H9 (cell line): Measurements from ENCODE around the gene ERRFI1. TPM values are rescaled to one million over a fixed set of nuclear protein-coding genes. Genes with fewer than 3 reads are reported as not detected.

ENCODE experiments used
- DNase-seq: peaks from one replicate; pipeline ENCODE4 v3.0.0-alpha.2; 2017
- H2AFZ ChIP-seq: one replicate; pipeline ENCODE4 v1.6.1; 2013; ENCODE audit warnings: mild to moderate bottlenecking, low read length, control low read depth, moderate library complexity
- H2AK5ac ChIP-seq: 2 replicates; pipeline ENCODE4 v1.6.1; 2013; ENCODE audit warnings: low read length, control low read depth, mixed read lengths; ENCODE audit not compliant: insufficient read length
- H2BK120ac ChIP-seq: one replicate; pipeline ENCODE4 v1.6.1; 2013; ENCODE audit warnings: low read depth, mild to moderate bottlenecking, low read length, control low read depth, inconsistent platforms; ENCODE audit not compliant: poor library complexity, severe bottlenecking
- H2BK12ac ChIP-seq: 2 replicates; pipeline ENCODE4 v1.6.1; 2013; ENCODE audit warnings: low read length, control low read depth, mixed read lengths, low read depth; ENCODE audit not compliant: insufficient read length
- H2BK15ac ChIP-seq: 2 replicates; pipeline ENCODE4 v1.6.1; 2013; ENCODE audit warnings: low read depth, low read length, control low read depth
- H2BK20ac ChIP-seq: one replicate; pipeline ENCODE4 v1.6.1; 2013; ENCODE audit warnings: low read depth, mild to moderate bottlenecking, low read length, control low read depth, inconsistent platforms; ENCODE audit not compliant: poor library complexity, severe bottlenecking
- H2BK5ac ChIP-seq: 2 replicates; pipeline ENCODE4 v1.6.1; 2013; ENCODE audit warnings: low read length, control low read depth, mixed read lengths; ENCODE audit not compliant: insufficient read length
- H3K14ac ChIP-seq: 2 replicates; pipeline ENCODE4 v1.6.1; 2013; ENCODE audit warnings: low read length, control low read depth; ENCODE audit not compliant: insufficient read depth
- H3K18ac ChIP-seq: 2 replicates; pipeline ENCODE4 v1.6.1; 2013; ENCODE audit warnings: low read depth, mild to moderate bottlenecking, mixed read lengths, low read length, control low read depth; ENCODE audit not compliant: insufficient read length
- H3K23ac ChIP-seq: 2 replicates; pipeline ENCODE4 v1.6.1; 2013; ENCODE audit warnings: low read length, control low read depth, mixed read lengths, low read depth; ENCODE audit not compliant: insufficient read length
- H3K23me2 ChIP-seq: 2 replicates; pipeline ENCODE4 v1.6.1; 2013; ENCODE audit warnings: low read depth, mild to moderate bottlenecking, mixed read lengths, low read length, control low read depth; ENCODE audit not compliant: insufficient read length, poor library complexity, severe bottlenecking
- H3K27ac ChIP-seq: 2 replicates; pipeline ENCODE4 v1.5.1; 2013; ENCODE audit warnings: low read length, control low read depth, mixed read lengths, low read depth; ENCODE audit not compliant: insufficient read length
- H3K27me3 ChIP-seq: 2 replicates; pipeline ENCODE4 v1.6.1; 2013; ENCODE audit warnings: low read length, control low read depth, inconsistent platforms; ENCODE audit not compliant: insufficient read depth
- H3K4ac ChIP-seq: 2 replicates; pipeline ENCODE4 v1.6.1; 2013; ENCODE audit warnings: low read depth, mild to moderate bottlenecking, control low read depth, inconsistent platforms, low read length, moderate library complexity
- H3K4me1 ChIP-seq: 2 replicates; pipeline ENCODE4 v1.6.1; 2013; ENCODE audit warnings: low read length, control low read depth, inconsistent platforms; ENCODE audit not compliant: insufficient read depth
- H3K4me2 ChIP-seq: 2 replicates; pipeline ENCODE4 v1.6.1; 2013; ENCODE audit warnings: low read length, control low read depth, mixed read lengths; ENCODE audit not compliant: insufficient read length, insufficient read depth
- H3K56ac ChIP-seq: 2 replicates; pipeline ENCODE4 v1.6.1; 2013; ENCODE audit warnings: low read depth, mild to moderate bottlenecking, mixed read lengths, low read length, control low read depth; ENCODE audit not compliant: insufficient read length
- H3K79me1 ChIP-seq: 2 replicates; pipeline ENCODE4 v1.6.1; 2013; ENCODE audit warnings: low read depth, mild to moderate bottlenecking, moderate library complexity, low read length, control low read depth, inconsistent platforms; ENCODE audit not compliant: insufficient read depth, poor library complexity, severe bottlenecking
- H3K79me2 ChIP-seq: 2 replicates; pipeline ENCODE4 v1.6.1; 2013; ENCODE audit warnings: low read length, control low read depth, inconsistent platforms; ENCODE audit not compliant: insufficient read depth
- H3K9ac ChIP-seq: 2 replicates; pipeline ENCODE4 v1.6.1; 2013; ENCODE audit warnings: low read length, control low read depth, mixed read lengths; ENCODE audit not compliant: insufficient read length; ENCODE audit errors: extremely low read depth
- H3K9me3 ChIP-seq: one replicate; pipeline ENCODE4 v1.6.1; 2013; ENCODE audit warnings: low read depth, low read length, inconsistent platforms; ENCODE audit not compliant: control insufficient read depth
- H3T11ph ChIP-seq: one replicate; pipeline ENCODE4 v1.6.1; 2013; ENCODE audit warnings: mild to moderate bottlenecking, low read length, control low read depth, inconsistent platforms
- H4K20me1 ChIP-seq: one replicate; pipeline ENCODE4 v1.6.1; 2013; ENCODE audit not compliant: control insufficient read depth, insufficient read length, insufficient read depth
- H4K5ac ChIP-seq: 2 replicates; pipeline ENCODE4 v1.6.1; 2013; ENCODE audit warnings: low read depth, mild to moderate bottlenecking, mixed read lengths, low read length, control low read depth; ENCODE audit not compliant: insufficient read length
- H4K8ac ChIP-seq: replicated peaks from 2 replicates; pipeline ENCODE4 v1.6.1; 2013; ENCODE audit warnings: low read length, control low read depth, mixed read lengths, low read depth; ENCODE audit not compliant: insufficient read length
- H4K91ac ChIP-seq: 2 replicates; pipeline ENCODE4 v1.6.1; 2013; ENCODE audit warnings: low read depth, mild to moderate bottlenecking, moderate library complexity, mixed read lengths, low read length, control low read depth; ENCODE audit not compliant: insufficient read length
- H3K27ac Mint-ChIP-seq, 3 experiments: 2 replicates in 2 of 3; 3 replicates in 1 of 3; pipeline ENCODE4 v1.8.0; 2020 to 2021; ENCODE audit warnings: mixed read lengths in 3 of 3, mild to moderate bottlenecking in 1 of 3, moderate library complexity in 1 of 3
- H3K27me3 Mint-ChIP-seq: 2 replicates; pipeline ENCODE4 v1.8.0; 2021; ENCODE audit warnings: low read depth, mild to moderate bottlenecking, moderate library complexity, mixed read lengths
- H3K36me3 Mint-ChIP-seq, 3 experiments: 2 replicates in 2 of 3; 3 replicates in 1 of 3; pipeline ENCODE4 v1.8.0; 2020 to 2021; ENCODE audit warnings: low read depth in 3 of 3, mixed read lengths in 3 of 3; ENCODE audit not compliant: insufficient read depth in 1 of 3
- H3K4me1 Mint-ChIP-seq, 2 experiments: 2 replicates each; pipeline ENCODE4 v1.8.0; 2020; ENCODE audit warnings: mixed read lengths in 2 of 2
- H3K4me3 Mint-ChIP-seq, 2 experiments: 2 replicates in 1 of 2; 3 replicates in 1 of 2; pipeline ENCODE4 v1.8.0; 2020 to 2021; ENCODE audit warnings: mild to moderate bottlenecking in 2 of 2, mixed read lengths in 2 of 2, moderate library complexity in 1 of 2
- H3K9me3 Mint-ChIP-seq, 2 experiments: 2 replicates in 1 of 2; 3 replicates in 1 of 2; pipeline ENCODE4 v1.8.0; 2020; ENCODE audit warnings: mild to moderate bottlenecking in 2 of 2, mixed read lengths in 2 of 2, moderate library complexity in 1 of 2
- WGBS: extraction: QIAGEN DNeasy Blood & Tissue Kit; methylation state at CpG from one replicate; pipeline ENCODE4 v1.1.7; 2013; ENCODE audit warnings: missing lambda C conversion rate, low lambda C conversion rate, mixed read lengths; ENCODE audit not compliant: insufficient read length; ENCODE audit errors: extremely low coverage; 5-methylcytosine and 5-hydroxymethylcytosine counted together
- total RNA-seq: library from RNA; stranded (reverse); gene quantifications from 2 replicates; pipeline ENCODE4 v1.2.1, GENCODE V29; 2021
- TF ChIP-seq, protein P1 (sequence below): fragments of 200-600 bp; sonication (generic); conservative IDR thresholded peaks from 3 replicates; pipeline ENCODE4 v1.8.0; 2021; ENCODE audit warnings: antibody characterized with exemption, mild to moderate bottlenecking

ERRFI1 gene
- total RNA-seq, 1 experiment from 2014 or later: 20.8 TPM

DNA sequence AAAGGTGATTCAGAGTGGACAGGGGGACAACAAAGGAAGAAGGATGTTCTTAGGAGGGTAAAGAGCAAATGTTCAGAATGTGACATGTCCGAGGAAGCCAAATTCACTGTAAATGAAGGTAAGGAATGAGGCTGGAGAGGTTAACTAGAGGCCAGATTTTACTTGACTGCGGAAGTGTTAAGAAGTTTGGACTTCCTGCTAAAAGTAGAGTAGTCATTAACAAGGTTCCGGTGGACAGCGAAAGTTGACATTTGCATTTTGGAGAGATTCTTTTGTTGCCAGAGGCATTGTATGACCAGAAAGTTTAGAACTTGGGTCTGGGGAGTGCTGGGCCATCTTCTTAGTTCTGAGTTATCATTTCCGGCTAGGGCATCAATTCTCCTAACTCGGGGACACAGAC is 7.2 kb upstream of the ERRFI1 start:
- H3K27ac ChIP-seq: no peak overlapping the region
- no peaks in the 10 kb centered on the region for H3K23me2 ChIP-seq
- H2AK5ac ChIP-seq: no peak overlapping the region
- no peaks in the 10 kb centered on the region for H3K27me3 ChIP-seq
- no peak overlapping the region for H2BK12ac ChIP-seq
- Mint-ChIP-seq H3K4me1 (peaks cover 1 to 5% of the 10 kb centered on the region in 2 experiments), H3K4me3 (no peak overlapping the region), H3K27ac (no peak overlapping the region), H3K27me3 (no peaks in the 10 kb centered on the region; the same call in 1 of the 2 replicates), H3K9me3 (no peaks in the 10 kb centered on the region), H3K36me3 (no peaks in the 10 kb centered on the region)
- no peak overlapping the region for H4K5ac ChIP-seq
- H3K14ac ChIP-seq: no peak overlapping the region
- no CpG with 5 or more reads among the region's 6 CpGs for WGBS
- no peaks in the 10 kb centered on the region for H3K9me3 ChIP-seq
- H2BK5ac ChIP-seq: no peak overlapping the region
- H2BK20ac ChIP-seq: no peak overlapping the region
- no peaks in the 10 kb centered on the region for H3K79me2 ChIP-seq
- H3K56ac ChIP-seq: no peak overlapping the region
- no peak overlapping the region for H4K8ac ChIP-seq
- no peaks in the 10 kb centered on the region for H3K4me1 ChIP-seq
- no peak overlapping the region for H4K91ac ChIP-seq
- no peaks in the 10 kb centered on the region for H4K20me1 ChIP-seq
- no peak overlapping the region for H3K4ac ChIP-seq
- no peak overlapping the region for H3K9ac ChIP-seq
- H3T11ph ChIP-seq: no peak overlapping the region
- no peaks in the 10 kb centered on the region for H3K79me1 ChIP-seq
- H2AFZ ChIP-seq: no peak overlapping the region
- no peak overlapping the region for H3K23ac ChIP-seq
- DNase-seq: no peak
- no peak overlapping the region for H2BK120ac ChIP-seq
- no peak overlapping the region for H2BK15ac ChIP-seq
- TF ChIP-seq, protein P1, sequence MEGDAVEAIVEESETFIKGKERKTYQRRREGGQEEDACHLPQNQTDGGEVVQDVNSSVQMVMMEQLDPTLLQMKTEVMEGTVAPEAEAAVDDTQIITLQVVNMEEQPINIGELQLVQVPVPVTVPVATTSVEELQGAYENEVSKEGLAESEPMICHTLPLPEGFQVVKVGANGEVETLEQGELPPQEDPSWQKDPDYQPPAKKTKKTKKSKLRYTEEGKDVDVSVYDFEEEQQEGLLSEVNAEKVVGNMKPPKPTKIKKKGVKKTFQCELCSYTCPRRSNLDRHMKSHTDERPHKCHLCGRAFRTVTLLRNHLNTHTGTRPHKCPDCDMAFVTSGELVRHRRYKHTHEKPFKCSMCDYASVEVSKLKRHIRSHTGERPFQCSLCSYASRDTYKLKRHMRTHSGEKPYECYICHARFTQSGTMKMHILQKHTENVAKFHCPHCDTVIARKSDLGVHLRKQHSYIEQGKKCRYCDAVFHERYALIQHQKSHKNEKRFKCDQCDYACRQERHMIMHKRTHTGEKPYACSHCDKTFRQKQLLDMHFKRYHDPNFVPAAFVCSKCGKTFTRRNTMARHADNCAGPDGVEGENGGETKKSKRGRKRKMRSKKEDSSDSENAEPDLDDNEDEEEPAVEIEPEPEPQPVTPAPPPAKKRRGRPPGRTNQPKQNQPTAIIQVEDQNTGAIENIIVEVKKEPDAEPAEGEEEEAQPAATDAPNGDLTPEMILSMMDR: no peak
- no peak overlapping the region for H3K18ac ChIP-seq
- no peak overlapping the region for H3K4me2 ChIP-seq
